A172 (cell line): ENCODE data around the gene EPM2A. TPM values are rescaled to one million over a fixed set of nuclear protein-coding genes. Genes with fewer than 3 reads are reported as not detected.

Source experiments
- DNase-seq: peaks from one replicate; pipeline ENCODE4 v3.0.0-alpha.2; 2015; ENCODE audit warnings: low spot score
- total RNA-seq: library from RNA; depleted of rRNA; stranded (reverse); fragments of >200 nt; shearing (Covaris generic); gene quantifications from 2 replicates; pipeline ENCODE4 v1.2.3, GENCODE V29; 2014; rRNA removed

The EPM2A gene
- total RNA-seq, 1 experiment from 2014 or later = 14.8 TPM

DNA sequence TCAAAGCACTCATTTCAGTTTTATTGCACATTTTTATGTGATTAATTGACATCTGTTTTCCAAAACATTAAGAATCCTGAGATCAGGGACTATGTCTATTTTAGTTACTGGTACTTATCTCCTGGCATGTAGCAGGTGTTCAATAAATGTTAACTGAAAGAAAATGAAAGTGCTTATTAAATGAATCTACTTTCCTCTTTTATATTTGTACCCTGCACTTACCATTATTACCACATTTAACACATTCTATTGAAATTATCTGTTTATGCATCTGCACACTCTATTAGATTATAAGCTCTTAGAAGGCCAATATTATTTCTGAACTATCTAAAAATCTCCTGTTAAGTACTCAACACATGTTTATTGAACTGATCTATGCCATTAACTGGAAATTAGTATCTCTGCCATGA is 131.9 kb downstream of the EPM2A start:
- no peak for DNase-seq

DNA sequence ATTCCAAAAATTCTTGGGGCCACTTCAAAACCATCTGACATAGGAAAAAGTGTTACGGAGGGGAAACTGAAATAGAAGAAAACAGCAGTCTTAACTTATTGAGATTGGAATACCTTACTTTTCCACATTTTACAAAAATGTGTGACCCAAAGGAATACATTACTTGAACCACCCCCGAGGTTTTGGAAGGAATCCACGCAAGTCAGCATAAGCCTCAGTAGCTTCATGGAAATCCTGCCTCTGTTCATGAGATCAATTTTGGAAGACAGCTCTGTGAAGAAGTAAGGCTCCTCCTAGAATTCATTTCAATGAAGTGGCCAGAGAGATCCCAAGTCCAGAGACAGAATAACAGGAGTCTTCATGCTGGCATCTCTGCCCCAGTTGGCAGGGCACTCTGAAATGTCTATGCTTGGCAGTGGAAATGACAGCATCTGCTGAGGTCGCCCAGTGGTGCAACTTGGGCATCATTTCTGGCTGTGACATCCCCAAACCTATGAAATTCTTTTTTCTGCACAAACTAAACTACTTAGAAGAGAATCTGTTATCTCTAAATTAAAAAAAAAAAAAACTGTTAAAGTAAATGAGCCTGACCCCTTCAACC is 132.5 kb downstream of the EPM2A start:
- DNase-seq = no peak

GRCh38 chr6:145601397-145601796 is 133.9 kb downstream of the EPM2A start:
- no peak for DNase-seq

DNA sequence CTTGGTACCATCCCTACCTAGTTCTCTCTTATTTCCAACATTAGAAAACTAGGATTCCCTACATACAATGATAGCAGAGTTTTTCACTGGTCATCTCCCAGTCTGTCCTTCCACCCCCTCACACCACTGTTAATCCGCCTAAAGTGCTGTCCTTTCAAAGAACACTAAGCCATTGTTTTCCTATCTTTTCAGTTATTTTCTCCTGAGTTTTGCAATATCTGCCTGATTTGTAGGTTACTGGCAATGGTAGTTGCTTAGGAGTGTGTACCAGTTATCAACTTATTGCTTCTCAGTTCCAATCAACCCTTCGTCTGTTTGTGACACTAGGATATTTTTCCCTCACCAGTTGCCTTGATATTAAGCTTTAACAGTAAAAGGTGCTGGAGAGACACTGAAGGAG is 135.0 kb downstream of the EPM2A start:
- DNase-seq = no peak

GRCh38 chr6:145588981-145589380 is 146.3 kb downstream of the EPM2A start:
- no peak for DNase-seq

- no peak for DNase-seq
These were observed 148.0 kb downstream of the EPM2A start for GRCh38 chr6:145587334-145587733.

DNA sequence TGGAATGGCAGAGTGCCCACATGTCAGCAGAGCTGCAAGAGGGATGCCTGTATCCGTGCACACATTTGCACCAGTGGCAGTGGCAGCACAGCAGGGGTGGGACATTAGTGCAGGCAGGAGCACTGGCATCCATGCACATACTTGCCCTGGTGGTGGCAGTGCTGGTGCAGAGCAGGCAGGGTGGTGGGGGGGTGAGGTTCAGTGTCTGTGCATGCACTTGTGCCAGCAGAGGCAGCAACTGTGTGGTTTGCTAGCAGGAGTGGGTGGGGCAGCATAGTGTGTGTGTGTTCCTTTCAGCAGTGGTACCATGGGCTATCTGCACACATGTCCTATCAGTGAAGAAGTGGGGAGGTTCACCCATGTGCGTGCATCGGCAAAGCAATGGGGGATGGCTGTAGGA is 151.6 kb downstream of the EPM2A start:
- no peak for DNase-seq

Other genes starting within 250 kb of the EPM2A start
- gene FBXO30, start 79.3 kb upstream of the EPM2A start, total RNA-seq = 7.2 and 8.6 TPM in 2 replicates
- 10.2 and 10.8 TPM in 2 replicates for gene SHPRH, start 228.8 kb upstream of the EPM2A start, total RNA-seq